ENCODE results near the gene SLC4A3.

Gene SLC4A3

DNA sequence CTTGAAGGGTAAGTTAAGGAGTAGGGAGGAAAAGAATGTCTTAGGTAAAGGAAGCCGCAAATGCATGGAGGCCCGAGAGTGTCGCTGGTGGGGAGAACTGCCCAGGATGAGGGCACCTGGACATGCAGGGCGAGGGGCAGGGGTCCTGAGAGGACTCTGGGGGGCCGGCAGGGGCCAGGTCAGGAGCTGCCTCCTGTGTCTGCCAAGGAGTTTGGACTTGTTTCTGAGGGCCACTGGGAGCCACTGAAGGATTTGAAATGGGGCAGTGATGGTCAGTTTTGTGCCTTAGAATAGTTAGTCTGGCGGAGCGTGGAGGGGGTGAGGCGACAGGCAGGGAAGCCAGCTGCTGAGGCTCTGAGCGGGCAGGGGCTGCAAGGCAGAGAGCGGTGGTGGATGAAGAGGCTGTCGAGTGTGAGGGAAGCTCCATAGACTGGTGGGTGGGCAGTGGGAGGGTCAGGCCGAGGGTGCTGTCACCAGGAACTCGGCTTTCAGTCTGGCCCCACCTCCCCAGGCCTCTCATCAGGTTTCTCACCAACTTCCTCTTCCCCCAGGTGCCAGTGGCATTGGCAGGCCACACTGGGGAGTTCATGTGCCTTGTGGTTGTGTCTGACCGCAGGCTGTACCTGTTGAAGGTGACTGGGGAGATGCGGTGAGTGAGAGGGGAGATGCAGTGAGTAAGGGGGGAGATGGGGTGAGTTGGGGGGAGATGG lies 14.7 kb upstream of the SLC4A3 start:
- no peak for DNase-seq

DNA sequence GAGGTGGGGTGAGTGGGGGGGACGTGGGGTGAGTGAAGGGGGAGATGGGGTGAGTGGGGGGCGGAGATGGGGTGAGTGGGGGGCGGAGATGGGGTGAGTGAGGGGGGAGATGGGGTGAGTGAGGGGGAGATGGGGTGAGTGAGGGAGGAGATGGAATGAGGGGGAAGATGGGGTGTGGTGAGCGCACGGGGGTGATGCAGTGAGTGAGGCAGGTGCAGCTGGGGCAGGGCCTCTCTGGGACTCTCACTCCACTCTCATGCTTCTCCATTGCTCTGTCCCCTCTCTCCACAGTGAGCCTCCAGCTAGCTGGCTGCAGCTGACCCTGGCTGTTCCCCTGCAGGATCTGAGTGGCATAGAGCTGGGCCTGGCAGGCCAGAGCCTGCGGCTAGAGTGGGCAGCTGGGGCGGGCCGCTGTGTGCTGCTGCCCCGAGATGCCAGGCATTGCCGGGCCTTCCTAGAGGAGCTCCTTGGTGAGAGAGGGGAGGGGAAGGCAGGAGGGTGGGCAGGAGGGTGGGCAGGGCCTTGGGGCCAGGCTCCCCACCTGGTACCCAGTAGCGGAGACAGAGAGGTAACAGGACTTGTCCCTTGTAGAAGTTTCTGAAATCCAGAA lies 13.9 kb upstream of the SLC4A3 start:
- no peak for DNase-seq

DNA sequence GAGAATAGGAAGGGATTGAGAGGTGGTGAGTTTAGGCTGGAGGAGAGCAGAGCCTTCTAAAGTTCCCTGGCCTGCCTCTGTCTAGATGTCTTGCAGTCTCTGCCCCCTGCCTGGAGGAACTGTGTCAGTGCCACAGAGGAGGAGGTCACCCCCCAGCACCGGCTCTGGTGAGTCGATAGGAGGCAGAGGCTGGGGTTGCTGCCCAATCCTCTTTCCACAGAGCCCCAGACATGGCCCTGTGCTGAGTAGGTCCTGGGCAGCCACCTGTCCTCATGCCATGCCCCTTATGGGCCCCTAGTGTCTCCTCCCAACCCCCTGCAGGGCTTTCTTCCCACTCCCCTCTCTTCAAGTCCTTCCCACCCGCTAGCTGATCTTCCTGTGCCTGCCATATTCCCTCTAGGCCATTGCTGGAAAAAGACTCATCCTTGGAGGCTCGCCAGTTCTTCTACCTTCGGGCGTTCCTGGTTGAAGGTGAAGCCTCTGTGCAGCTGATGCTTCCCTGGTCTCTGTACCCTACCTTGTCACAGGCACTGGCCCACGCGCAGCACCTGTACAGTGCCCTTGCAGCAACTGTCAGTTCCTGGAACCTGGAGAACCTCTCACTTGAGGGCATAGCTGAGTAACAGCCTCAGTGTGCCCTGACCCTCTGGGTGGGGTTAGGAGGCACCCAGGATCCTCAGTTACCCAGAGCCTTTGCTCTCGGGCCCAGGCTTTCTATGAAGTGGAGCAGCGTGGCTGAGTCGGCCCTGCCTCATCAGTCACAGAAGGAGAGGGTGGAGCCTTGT lies 13.2 kb upstream of the SLC4A3 start:
- no peak for DNase-seq

DNA sequence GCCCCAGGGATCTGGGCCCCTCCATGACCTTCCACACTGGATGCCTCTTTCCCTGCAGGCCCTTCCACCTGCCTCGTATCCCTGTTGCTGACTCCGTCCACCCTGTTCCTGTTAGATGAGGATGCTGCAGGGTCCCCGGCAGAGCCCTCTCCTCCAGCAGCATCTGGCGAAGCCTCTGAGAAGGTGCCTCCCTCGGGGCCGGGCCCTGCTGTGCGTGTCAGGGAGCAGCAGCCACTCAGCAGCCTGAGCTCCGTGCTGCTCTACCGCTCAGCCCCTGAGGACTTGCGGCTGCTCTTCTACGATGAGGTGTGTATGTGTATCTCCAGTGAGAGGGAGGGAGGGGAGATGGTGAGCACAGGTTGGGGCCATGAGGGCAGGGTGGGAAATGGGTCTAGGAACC lies 12.4 kb upstream of the SLC4A3 start:
- no peak for DNase-seq

DNA sequence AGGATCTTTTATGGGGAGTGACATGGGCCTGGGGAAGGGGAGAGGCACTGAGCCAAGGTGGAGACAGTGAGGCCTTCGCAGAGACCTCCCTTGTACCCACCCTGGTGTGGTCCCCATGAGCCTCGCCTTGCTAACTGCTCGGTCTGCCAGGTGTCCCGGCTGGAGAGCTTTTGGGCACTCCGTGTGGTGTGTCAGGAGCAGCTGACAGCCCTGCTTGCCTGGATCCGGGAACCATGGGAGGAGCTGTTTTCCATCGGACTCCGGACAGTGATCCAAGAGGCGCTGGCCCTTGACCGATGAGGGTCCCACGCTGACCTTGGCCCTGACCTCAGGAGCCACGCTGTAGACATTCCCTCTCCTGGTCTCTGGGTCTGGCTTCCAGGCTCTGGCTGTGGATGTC lies 11.5 kb upstream of the SLC4A3 start:
- DNase-seq: no peak

DNA sequence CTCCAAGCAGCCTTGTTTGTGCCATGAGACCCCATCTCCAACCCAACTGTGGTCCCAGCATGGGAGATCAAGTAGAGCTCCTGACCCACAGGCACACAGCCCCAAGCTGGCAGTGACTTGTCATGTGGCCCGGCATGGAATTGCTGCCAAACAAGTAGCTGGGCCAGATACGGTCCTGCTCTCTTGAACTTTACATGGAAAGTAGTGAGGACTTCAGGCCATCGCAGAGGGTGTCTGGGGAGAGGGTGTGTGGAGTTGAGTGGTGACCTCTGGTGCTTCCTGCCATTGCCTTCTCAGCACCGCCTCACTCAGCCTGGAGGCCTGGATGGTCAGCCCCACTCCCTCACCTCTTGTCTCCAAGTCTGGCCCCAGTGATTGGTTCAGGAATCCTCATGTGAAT lies 10.9 kb upstream of the SLC4A3 start:
- DNase-seq: no peak

DNA sequence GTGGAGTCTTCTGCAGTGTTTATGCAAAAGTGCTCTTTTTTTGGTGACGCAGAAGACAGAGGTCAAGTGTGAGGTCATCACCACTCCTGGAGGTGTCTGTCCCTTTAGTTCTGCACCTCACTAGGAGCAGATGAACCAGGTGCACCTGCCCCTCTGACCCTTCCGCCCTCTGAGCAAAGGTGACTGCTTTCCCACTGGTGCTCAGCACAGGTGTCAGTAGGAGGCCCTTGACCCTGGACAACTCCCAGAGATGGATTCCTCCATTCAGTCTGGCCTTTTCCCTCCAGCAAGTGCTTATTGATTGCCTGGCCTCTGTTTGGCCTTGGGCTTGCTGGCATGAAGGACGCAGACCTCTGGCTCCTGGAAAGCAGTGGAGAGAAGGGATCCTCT lies 8.7 kb upstream of the SLC4A3 start:
- no peak for DNase-seq

DNA sequence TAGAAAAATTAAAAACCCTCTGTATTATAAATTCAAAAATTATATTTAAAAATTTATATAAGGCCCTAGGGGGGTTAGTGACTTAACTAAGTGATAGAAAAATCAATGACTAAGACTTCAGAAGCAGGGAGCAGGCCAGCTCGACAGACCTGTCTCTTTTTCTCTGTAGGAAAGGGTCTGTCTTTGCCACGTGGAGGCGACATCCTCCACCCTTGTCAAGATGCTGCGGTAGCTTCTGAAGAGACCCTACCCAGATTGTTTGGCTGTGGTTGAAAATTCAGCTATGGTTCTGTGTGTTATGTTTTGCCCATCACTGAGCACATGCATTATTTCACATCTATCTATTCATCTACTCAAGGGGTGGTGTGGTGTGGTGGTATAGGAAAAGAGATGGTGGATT lies 8.2 kb upstream of the SLC4A3 start:
- DNase-seq: no peak

DNA sequence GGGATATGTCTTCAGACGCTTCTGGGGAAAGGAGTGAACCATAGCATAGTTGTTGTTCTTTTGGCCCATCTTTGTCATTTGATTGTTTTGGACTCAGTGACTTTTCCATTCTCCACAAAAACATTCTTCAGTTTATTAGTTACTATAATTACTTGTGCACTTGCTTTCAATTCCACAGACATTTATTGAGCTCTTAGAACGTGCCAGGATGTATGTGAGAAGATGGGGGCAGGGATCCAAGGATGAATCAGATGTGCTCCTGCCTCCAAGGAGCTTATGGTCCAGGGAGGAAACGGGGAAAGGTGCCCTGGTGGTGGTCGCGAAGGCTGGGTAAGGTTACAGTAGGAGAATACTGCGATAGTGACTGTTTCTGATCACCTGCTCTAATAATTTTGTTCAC lies 6.9 kb upstream of the SLC4A3 start:
- DNase-seq: no peak

DNA sequence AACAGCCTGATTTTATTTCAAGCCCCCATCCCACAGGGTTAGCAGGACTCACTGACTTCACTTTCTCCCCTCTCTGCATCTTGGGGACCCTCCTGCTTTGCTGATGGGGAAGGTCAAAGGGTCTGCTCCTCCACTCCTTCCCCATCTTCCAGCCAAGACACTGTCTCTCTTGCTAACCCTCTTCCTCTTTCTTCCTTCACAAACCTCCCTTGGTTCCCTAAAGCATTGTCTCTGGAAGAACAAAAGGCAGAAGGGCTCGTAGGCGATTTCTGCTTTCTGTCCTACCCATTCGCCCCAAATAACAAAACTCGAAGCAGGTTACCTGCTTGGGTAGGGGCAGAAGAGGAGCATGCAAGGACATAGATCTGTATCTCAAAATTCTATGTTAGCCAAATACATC lies 5.5 kb upstream of the SLC4A3 start:
- no peak for DNase-seq

DNA sequence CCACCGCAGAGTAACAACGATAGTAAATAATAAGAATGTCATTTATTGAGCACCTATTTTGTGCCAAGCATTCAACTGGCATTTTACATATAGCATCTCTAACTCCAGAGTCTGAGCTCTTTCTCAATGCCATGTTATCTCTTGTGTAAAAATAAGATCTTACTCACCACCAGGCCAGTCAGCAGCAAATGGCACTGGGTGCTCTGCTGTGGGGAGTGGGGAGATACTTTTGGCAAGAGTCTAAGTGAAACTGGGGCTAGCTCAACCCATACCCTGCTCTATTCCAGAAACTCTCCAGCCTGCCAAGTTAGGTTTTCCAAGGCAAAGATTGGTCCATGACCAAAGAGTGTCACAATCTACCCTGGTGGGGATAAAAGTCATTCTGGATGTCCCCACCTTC lies 5.0 kb upstream of the SLC4A3 start:
- DNase-seq: no peak

DNA sequence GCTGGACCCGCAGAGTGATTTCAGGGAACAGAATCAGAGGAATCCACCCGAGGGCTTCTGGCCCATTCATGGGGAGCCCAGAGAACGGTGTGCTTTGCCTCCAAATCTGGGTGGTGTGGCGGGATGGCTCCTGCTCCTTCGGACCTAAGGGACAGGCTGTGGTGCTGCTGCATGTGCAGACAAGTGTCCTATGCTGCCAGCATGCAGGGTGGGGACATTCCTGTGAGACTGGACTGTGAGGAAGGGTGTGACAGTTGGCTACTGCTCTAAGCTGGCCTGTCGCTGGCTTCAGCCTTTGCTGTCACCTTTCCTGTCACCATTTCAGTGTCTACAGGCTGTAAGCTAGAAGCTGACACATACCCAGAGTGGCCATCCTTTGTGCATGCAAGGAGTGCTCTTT lies 2.9 kb upstream of the SLC4A3 start:
- DNase-seq: no peak

DNA sequence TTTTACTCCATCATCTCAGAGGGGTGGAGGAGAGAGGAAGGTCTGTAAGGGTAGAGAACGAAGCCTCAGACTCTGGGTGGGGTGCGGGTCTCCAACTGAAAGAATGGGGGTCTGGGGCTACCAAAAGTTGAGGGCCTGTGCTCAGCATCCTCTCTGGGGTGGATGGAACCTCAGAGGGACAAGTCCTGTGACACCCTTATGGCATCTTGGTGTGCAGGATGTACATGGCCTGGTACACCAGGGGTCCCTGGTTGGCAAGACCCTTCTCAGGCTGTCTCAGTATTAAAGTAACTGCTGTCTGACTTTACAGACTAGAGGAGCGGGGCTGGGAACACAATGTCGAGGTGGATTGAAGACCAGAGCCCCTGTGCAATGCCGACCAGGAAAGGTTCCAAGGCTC lies 2.3 kb upstream of the SLC4A3 start:
- DNase-seq: no peak

DNA sequence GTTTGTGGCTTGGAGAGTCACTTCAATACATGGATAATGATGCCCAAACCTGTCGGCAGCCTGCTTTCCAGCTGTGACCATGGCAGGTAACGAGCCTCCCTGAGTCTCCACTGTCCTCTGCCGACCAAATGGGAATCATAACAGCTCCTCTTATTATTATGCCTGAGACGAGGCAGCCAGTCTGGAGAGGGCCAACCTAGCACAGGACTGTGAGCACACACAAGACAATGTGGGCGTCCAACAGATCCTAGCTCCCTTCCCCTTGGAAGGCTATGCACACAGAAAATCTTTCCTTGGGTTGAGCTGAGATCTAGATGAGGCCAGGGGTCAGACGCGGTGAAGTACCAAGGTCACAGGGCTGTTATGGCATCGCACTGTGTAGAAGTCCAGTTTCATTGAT lies 890 bp upstream of the SLC4A3 start:
- no peak for DNase-seq

DNA sequence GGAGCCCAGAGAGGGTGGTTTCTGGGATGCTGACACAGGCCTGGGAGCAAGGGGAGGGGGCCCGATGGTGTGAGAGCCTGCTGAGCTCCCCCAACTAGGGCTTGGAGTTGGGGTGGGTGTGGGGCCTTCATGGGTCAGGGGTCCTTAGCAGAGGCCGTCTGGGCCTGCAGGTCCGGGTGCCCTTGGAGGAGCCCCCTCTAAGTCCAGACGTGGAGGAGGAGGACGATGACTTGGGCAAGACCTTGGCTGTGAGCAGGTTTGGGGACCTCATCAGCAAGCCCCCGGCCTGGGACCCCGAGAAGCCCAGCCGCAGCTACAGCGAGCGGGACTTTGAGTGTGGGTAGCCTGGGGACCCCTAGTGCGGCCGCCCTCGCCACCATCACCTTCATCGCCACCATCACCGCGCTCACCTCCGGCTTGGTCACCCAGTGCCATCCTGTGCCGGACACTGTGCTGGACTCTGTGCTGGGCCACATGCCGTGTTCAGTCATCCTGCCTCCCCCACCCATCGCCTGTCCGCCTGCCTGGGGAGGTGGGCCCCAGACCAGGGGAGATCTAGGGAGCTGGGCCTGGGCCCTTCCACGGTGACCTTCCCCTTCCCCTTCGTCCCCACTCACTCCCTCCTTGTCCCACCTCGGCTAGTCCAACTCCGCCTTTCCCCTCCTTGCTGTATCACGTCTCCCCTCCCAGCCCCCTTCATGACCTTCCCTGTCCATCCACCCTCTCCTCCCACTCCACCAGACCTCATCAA lies 980 bp downstream of the SLC4A3 start:
- no peak for DNase-seq

DNA sequence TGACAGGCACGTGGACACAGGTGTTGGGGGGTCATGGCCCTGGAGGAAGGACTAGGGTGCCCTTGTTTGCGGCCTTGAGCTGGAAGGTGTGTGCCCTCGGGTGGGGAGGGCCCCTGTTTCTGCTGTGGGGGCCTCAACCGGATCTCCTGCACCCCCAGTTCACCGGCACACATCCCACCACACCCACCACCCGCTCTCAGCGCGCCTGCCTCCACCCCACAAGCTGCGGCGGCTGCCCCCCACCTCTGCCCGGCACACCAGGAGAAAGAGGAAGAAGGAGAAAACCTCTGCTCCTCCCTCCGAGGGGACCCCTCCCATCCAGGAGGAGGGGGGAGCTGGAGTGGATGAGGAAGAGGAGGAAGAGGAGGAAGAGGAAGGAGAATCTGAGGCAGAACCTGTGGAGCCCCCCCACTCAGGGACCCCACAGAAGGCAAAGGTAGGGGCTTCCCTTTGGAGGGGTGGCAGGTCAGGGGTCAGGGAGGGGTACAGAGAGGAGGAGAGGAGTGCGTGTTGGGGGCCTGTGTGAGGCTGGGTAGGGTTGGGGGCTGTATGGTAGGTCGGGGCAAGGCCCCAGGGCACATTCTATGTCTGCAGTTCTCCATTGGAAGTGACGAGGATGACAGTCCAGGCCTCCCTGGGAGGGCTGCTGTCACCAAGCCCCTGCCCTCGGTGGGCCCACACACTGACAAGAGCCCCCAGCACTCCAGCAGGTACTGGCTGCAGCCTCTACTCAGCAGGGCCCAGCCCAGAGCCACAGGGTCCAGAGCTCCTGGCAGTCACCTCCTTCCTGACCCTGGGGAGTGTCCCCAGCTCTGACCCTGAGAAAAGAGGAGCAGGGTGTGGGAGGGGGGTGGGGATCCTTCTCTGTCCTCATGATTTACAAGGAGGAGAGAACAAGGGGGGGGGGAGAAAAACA lies 1.8 kb downstream of the SLC4A3 start:
- DNase-seq: no peak

DNA sequence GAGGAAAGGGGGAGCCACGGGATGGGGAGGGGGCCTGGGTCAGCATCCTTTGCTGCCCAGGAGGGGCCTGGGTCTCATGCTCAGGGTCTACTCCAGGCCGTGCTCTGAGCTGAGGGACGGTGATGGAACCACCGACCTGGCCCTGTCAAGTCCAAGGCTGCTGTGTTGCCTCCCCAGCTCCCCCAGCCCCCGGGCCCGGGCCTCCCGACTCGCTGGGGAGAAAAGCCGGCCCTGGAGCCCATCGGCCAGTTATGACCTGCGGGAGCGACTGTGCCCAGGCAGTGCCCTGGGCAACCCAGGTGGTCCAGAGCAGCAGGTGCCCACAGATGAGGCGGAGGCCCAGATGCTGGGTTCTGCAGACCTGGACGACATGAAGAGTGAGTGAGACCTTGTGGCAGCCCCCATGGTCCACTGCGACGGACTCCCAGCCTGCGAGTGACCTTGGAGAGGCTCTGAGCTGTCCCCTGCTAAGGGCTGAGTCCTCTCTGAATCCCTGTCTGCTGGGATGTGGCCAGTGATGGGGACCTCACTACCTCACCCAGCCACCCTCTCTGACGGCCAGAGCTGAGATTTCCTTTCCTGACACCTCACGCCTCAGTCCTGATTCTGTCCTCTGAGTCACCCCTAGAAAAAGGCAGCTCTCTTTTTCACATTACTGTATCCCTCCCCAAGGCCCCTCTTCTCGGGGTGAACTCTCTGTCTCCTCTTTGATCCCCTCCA lies 2.7 kb downstream of the SLC4A3 start:
- no peak for DNase-seq

DNA sequence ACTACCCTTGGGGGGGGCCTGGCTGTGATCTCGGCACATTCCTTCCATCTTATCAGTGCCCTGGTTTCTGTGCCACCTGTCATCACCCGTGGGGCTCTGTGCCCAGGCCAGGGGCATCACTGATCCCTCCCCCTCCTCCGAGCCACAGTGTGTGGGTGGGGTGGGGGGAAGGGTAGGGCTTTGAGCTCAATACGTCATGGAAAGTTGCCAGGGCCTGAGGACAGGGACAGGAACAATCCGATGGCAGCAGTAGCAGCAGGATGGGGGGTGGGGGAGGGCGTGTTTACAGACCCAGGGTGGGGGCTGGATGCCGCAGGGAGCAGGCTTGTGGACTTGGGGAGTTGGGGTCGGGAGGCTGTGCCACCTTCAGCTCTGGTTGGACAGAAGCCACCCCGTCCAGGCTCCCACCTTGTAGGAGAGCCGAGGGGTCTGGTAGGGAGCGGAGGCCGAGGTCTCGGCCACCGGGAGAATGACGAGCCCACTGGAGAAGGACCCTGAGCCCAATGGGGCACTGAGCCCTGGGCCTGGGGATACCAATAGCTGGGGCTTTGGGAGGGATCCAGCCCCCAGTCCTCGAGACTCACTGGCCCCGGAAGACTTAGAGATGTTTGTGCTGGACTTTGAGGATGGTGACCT lies 3.5 kb downstream of the SLC4A3 start:
- DNase-seq: no peak

DNA sequence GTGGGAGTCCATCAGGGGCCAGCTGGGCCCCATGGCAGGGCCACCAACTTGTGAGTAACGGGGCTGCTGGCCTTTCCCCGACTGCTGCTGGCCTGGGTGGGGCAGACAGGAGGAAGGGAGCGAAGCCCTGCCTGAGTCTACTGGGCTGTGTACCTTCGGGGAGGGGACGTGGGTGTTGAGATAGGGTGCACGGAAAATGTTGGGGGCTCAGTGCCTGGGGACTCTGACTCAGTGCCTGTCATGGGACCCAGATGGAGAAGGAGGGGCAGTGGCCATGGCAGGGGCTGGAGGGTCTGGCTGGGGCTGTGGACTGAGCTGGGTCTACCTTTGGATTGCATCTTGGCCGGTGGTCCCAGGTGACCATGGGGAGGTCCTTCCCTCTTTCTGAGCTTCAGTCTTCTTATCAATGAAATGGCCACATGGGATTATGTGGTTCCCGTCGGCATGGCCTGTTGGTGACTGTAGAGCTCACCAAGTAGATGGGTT lies 4.0 kb downstream of the SLC4A3 start:
- no peak for DNase-seq

DNA sequence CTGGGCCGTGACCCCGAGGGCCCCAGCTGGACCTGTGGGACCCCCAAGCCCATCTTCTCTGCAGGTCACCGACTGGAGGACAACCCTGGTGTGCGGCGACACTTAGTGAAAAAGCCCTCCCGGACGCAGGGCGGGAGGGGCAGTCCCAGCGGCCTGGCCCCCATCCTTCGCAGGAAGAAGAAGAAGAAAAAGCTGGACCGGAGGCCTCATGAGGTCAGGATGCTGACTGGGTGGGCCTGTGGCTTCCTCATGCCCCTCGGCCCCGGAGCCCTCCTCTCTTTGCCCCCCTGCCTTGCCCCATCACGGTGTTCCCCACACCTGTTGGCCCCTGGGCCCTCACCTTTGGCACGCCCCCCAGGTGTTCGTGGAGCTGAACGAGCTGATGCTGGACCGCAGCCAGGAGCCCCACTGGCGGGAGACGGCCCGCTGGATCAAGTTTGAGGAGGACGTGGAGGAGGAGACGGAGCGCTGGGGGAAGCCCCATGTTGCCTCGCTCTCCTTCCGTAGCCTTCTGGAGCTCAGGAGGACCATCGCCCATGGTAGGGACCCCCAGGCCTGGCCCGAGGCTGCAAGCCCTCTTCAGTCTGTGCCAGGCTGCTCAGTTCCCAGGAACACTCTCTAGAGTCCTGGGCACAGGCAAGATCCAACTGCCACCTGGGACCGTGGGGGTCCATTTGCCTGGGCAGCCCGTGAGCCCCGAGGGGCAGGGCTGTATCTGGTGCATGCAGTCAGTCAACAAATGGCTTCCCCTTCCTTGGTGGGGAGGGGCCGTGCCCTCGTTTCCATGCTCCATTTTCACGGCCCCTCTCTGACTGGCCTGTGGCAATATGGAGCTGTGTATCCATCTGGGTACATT lies 4.7 kb downstream of the SLC4A3 start:
- no peak for DNase-seq

Data from activated CD4-positive, alpha-beta T cell treated with anti-CD3 and anti-CD28 coated beads, Interleukin-2, Interleukin-6, amounts not matched to agents 100 ng/mL and 50 ng/mL, durations not matched to agents 16 hours and 8 hours (primary cell).